ENCODE results near the gene EXOSC5.

The EXOSC5 gene

GRCh38 chr19:41367848-41368301 lies 29.3 kb downstream of the EXOSC5 start:
- peak; percentile 81 to 84 for DNase-seq (ENCODE audit: low read depth in 2 of 2)

GRCh38 chr19:41366089-41366488 lies 31.1 kb downstream of the EXOSC5 start:
- DNase-seq (ENCODE audit: low read depth in 2 of 2) = no peak

- no peak for DNase-seq (ENCODE audit: low read depth in 2 of 2)
These were observed 32.4 kb downstream of the EXOSC5 start for GRCh38 chr19:41364524-41365391.

GRCh38 chr19:41363753-41364523 lies 33.2 kb downstream of the EXOSC5 start, which contains the start of gene B9D2:
TSS of gene B9D2 (minus strand) at chr19:41364149. CDS start at chr19:41363519, 630 bp downstream.
- peak; percentile 95 for DNase-seq (ENCODE audit: low read depth in 2 of 2)

- DNase-seq (ENCODE audit: low read depth in 2 of 2) = no peak
These were observed 33.8 kb downstream of the EXOSC5 start for GRCh38 chr19:41363371-41363752.

GRCh38 chr19:41362143-41362847 lies 34.9 kb downstream of the EXOSC5 start:
- DNase-seq (ENCODE audit: low read depth in 2 of 2) = no peak

- DNase-seq (ENCODE audit: low read depth in 2 of 2) = no peak
These were observed 37.4 kb downstream of the EXOSC5 start for GRCh38 chr19:41359741-41360140.

- DNase-seq (ENCODE audit: low read depth in 2 of 2) = no peak
These were observed 39.4 kb downstream of the EXOSC5 start for GRCh38 chr19:41357746-41358145.

GRCh38 chr19:41356984-41357739 lies 40.0 kb downstream of the EXOSC5 start:
- DNase-seq (ENCODE audit: low read depth in 2 of 2) = no peak

GRCh38 chr19:41355802-41356201 lies 41.4 kb downstream of the EXOSC5 start:
- DNase-seq (ENCODE audit: low read depth in 2 of 2) = no peak

- no peak for DNase-seq (ENCODE audit: low read depth in 2 of 2)
These were observed 42.1 kb downstream of the EXOSC5 start for GRCh38 chr19:41355035-41355434.

- no peak for DNase-seq (ENCODE audit: low read depth in 2 of 2)
These were observed 42.7 kb downstream of the EXOSC5 start for GRCh38 chr19:41354343-41354953.

- DNase-seq (ENCODE audit: low read depth in 2 of 2) = peak; percentile 72 to 74
These were observed 43.5 kb downstream of the EXOSC5 start, which contains the start of gene TGFB1 for GRCh38 chr19:41353466-41354342. TSS of gene TGFB1 (minus strand) at chr19:41353922. CDS start at chr19:41353044, 878 bp downstream.

- DNase-seq (ENCODE audit: low read depth in 2 of 2) = no peak
These were observed 44.3 kb downstream of the EXOSC5 start for GRCh38 chr19:41352609-41353465.

GRCh38 chr19:41352279-41352608 lies 44.9 kb downstream of the EXOSC5 start:
- no peak for DNase-seq (ENCODE audit: low read depth in 2 of 2)

- DNase-seq (ENCODE audit: low read depth in 2 of 2) = no peak
These were observed 45.6 kb downstream of the EXOSC5 start for GRCh38 chr19:41351339-41352245.

GRCh38 chr19:41350735-41351338 lies 46.3 kb downstream of the EXOSC5 start:
- DNase-seq (ENCODE audit: low read depth in 2 of 2) = no peak

Measured in fibroblast of skin of left biceps (primary cell).